Measurements from ENCODE around the gene LCE5A. TPM values are rescaled to one million over a fixed set of nuclear protein-coding genes. Genes with fewer than 3 reads are reported as not detected.
A peak's percentile ranks its signal among the peaks of the same experiment; 100 is the strongest.
"Not testable (repeated sequence)": the region's sequence is repeated elsewhere in the genome, so short reads cannot be mapped to it uniquely, and the experiment has no call there.

LCE5A gene
- polyA plus RNA-seq (2014; cell fraction: cytosol; rRNA removed), result not detected in 2 replicates
- polyA plus RNA-seq (2014; cell fraction: nucleus; rRNA removed), result not detected in 2 replicates

- DNase-seq (ENCODE audit: low spot score), result no peak
Observed at GRCh38 chr1:152510503-152510902, at the start of gene LCE5A. Gene LCE5A, plus strand, starts transcription at chr1:152510803. Its CDS starts 732 bp downstream, at chr1:152511535.

GRCh38 chr1:152461544-152461943 is 49.1 kb upstream of the LCE5A start:
- DNase-seq (ENCODE audit: low spot score), result peak; percentile 45

GRCh38 chr1:152462636-152463035 is 48.0 kb upstream of the LCE5A start:
- no peak for DNase-seq (ENCODE audit: low spot score)

GRCh38 chr1:152466217-152466616 is 44.4 kb upstream of the LCE5A start:
- DNase-seq (ENCODE audit: low spot score), result no peak

- DNase-seq (ENCODE audit: low spot score), result no peak
Observed at GRCh38 chr1:152473887-152474537, 36.6 kb upstream of the LCE5A start.

GRCh38 chr1:152479792-152480595 is 30.6 kb upstream of the LCE5A start:
- peak; percentile 25 for DNase-seq (ENCODE audit: low spot score)

- no peak for DNase-seq (ENCODE audit: low spot score)
Observed at GRCh38 chr1:152481869-152482664, 28.5 kb upstream of the LCE5A start.

GRCh38 chr1:152486400-152487006 is 24.1 kb upstream of the LCE5A start:
- no peak for DNase-seq (ENCODE audit: low spot score)

- DNase-seq (ENCODE audit: low spot score), result no peak
Observed at GRCh38 chr1:152487871-152488270, 22.7 kb upstream of the LCE5A start.

GRCh38 chr1:152491537-152491936 is 19.1 kb upstream of the LCE5A start:
- not testable (repeated sequence) for DNase-seq (ENCODE audit: low spot score)

- DNase-seq (ENCODE audit: low spot score), result peak; percentile 23
Observed at GRCh38 chr1:152495066-152495675, 15.4 kb upstream of the LCE5A start.

GRCh38 chr1:152497273-152497672 is 13.3 kb upstream of the LCE5A start:
- DNase-seq (ENCODE audit: low spot score), result no peak

GRCh38 chr1:152501704-152502103 is 8.9 kb upstream of the LCE5A start:
- DNase-seq (ENCODE audit: low spot score), result no peak

GRCh38 chr1:152502496-152503180 is 8.0 kb upstream of the LCE5A start:
- no peak for DNase-seq (ENCODE audit: low spot score)

GRCh38 chr1:152505083-152505482 is 5.5 kb upstream of the LCE5A start:
- no peak for DNase-seq (ENCODE audit: low spot score)

GRCh38 chr1:152506899-152507498 is 3.6 kb upstream of the LCE5A start:
- no peak for DNase-seq (ENCODE audit: low spot score)

GRCh38 chr1:152511596-152511995 is 993 bp downstream of the LCE5A start:
- DNase-seq (ENCODE audit: low spot score), result no peak

GRCh38 chr1:152513081-152513480 is 2.5 kb downstream of the LCE5A start:
- DNase-seq (ENCODE audit: low spot score), result no peak

- no peak for DNase-seq (ENCODE audit: low spot score)
Observed at GRCh38 chr1:152514715-152515433, 4.3 kb downstream of the LCE5A start.

- DNase-seq (ENCODE audit: low spot score), result no peak
Observed at GRCh38 chr1:152515434-152515783, 4.8 kb downstream of the LCE5A start.
